Skeletal muscle tissue (tissue), 2 donors: ENCODE results near the gene MAGED1. TPM values are rescaled to one million over a fixed set of nuclear protein-coding genes. Genes with fewer than 3 reads are reported as not detected.

Source experiments
- small RNA-seq: library from RNA; depleted of rRNA; stranded (forward); fragments of <200 nt; gene quantifications from one replicate; pipeline ENCODE3, GENCODE V24; 2014
- total RNA-seq: library from RNA; depleted of rRNA; stranded (reverse); fragments of >200 nt; gene quantifications from one replicate; pipeline ENCODE4 v1.2.3, GENCODE V29; 2014

The MAGED1 gene
- total RNA-seq, 1 donor from 2014 or later = 89.2 TPM

Small RNA genes lying within 50 kb of the gene (small RNA-seq; reads per million reads assigned to genes)
- gene AL929410.2 (not detected), gene RNU6-504P (not detected)

Other genes with a start within 250 kb of the MAGED1 start
- gene CENPVL2, start 210.8 kb upstream of the MAGED1 start, total RNA-seq = not detected
- gene CENPVL1, start 183.1 kb upstream of the MAGED1 start, total RNA-seq = not detected
- gene GSPT2, start 150.2 kb upstream of the MAGED1 start, total RNA-seq = 5.2 TPM
- gene MAGED4B, start 175.6 kb downstream of the MAGED1 start, total RNA-seq = 27.7 TPM